GM21619 (cell line): ENCODE results near the gene SERTAD3.
"Not testable (repeated sequence)": the region's sequence is repeated elsewhere in the genome, so short reads cannot be mapped to it uniquely, and the experiment has no call there.

Experiments
- ATAC-seq: cut with Tn5 transposase; IDR thresholded peaks from one replicate; pipeline ENCODE4 v1.9.1; 2021; ENCODE audit not compliant: unreplicated experiment

SERTAD3 gene

GRCh38 chr19:40411125-40411842 is 32.9 kb downstream of the SERTAD3 start:
- ATAC-seq = no peak

GRCh38 chr19:40410030-40410389 is 34.1 kb downstream of the SERTAD3 start:
- no peak for ATAC-seq

GRCh38 chr19:40408598-40408925 is 35.6 kb downstream of the SERTAD3 start:
- not testable (repeated sequence) for ATAC-seq

DNA sequence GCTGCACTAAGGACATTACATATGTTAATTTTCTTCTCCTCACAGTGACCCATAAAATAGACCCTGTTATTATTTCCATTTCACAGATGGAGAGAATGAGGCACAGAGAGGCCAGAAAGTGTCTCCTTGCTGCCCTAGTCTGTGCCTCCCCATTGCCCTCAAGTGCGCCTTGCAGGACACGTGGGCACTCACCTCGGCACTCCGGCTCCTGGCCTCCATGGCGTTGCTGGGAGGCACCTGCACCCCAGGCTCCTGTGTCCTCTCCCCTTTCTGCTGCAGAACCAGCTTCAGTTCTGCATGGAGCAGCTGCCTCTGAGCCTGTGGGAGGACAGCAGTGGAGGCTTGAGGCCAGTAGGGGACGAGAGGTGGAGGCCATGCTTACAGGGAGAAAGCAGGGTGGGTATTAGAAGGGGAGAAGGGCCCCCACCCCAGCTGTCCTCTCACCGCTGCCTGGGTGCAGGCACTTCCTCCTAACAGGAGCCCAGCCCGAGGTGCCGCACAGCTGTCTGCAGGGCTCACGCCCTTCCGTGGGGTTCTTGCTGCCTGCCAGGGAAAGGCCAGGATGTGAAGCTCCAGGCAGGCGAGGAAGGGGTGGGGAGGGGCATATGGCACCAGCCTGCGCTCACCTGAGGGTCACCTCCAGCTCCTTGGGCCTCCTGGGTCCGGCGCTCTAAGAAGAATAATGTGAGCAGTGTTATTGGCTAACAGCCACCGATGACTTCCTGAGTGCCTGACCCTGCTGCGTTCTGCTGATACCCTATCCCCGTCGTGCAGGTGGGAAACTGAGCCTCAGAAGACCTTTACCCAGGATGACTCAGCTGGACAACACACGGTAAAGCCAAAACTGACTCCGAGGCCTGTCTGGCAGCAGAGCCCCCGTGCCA is 36.2 kb downstream of the SERTAD3 start:
- ATAC-seq = no peak

DNA sequence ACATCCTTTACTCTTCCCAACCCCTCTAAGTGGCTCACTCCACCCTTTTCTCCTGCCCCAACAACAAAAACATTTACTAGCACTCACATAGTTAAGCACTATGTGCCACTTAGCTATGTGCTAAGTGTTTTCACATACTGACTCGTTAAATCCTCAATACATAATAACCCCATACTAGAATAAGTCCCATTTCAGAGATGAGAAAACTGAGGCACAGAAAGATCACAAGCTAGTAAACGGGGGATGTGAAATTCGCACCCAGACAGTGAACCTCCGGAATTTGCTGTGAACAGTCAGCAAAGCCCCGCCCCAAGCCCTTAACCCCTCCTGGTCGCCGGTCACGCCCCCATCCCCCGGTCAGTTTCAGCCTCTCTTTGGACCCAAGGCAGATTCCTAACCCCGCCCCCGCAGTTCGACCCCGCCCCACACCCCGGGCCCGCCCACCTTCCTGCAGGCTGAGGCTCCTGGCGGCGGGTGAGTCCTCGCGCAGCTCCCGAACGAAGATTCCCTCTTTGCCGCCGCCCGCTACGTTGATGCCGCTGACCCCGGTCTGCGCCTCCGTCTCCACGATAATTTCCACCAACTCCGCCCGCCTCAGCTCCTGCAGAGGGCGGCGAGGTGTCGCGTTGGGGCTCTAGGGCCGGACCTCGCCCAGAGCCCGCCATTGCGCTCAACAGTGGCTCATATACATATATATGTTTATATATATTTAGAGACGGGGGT is 40.7 kb downstream of the SERTAD3 start:
- peak; percentile 66 for ATAC-seq

DNA sequence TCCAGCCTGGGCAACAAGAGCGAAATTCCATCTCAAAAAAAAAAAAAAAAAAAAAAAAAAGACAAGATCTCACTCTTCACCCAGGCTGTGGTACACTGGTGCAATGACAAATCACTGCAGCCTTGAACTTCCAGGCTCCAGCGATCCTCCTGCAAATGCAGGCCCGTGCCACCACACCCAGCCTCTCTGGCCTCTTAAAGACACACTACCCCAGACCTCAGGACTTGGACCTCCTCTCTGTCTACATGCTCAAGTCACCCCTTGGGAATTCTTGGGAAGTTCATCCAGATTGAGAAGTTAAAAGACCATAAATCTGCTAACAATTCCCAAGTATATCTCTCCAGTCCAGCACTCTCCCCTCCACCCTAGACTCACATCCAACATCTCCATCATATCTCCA is 43.6 kb downstream of the SERTAD3 start:
- no peak for ATAC-seq

- ATAC-seq = no peak
These were observed 45.6 kb downstream of the SERTAD3 start for GRCh38 chr19:40398417-40399131.

GRCh38 chr19:40397568-40397906 is 46.6 kb downstream of the SERTAD3 start:
- ATAC-seq = no peak

DNA sequence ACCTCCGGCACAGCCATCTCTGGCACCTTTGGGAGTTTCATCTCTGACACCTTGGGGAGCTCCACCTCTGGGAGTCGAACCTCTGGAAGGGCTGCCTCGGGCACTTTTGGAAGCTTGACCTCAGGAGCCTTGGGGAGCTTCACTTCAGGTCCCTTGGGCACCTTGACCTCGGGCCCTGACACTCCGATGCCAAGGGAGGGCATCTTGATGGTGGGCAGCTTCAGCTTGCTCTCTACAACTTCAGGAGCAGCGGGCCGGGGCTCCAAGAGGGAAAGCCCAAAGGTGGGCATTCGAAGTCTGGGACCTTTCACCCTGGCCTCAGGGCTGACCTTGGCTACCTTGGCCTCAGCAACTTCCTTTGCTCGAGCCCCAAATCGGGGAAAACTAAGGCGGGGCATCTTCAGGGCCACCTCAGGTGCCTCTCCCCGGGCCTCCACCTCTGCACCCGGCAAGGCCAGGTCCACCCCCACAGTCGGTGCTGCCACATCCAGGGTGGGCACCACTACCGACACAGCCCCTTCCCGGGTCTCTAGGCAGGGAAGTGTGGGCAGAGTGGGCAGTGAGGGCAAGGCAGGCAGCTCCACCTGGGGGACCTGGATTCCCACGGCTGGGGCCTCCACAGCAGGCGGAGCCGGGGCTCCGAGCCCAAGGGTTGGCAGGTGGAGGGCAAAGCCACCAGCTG is 47.1 kb downstream of the SERTAD3 start:
- no peak for ATAC-seq

GRCh38 chr19:40395956-40396355 is 48.2 kb downstream of the SERTAD3 start:
- ATAC-seq = no peak

GRCh38 chr19:40394816-40395210 is 49.3 kb downstream of the SERTAD3 start:
- ATAC-seq = no peak

- no peak for ATAC-seq
These were observed 50.0 kb downstream of the SERTAD3 start for GRCh38 chr19:40393894-40394815.

GRCh38 chr19:40392894-40393517 is 51.1 kb downstream of the SERTAD3 start:
- no peak for ATAC-seq

DNA sequence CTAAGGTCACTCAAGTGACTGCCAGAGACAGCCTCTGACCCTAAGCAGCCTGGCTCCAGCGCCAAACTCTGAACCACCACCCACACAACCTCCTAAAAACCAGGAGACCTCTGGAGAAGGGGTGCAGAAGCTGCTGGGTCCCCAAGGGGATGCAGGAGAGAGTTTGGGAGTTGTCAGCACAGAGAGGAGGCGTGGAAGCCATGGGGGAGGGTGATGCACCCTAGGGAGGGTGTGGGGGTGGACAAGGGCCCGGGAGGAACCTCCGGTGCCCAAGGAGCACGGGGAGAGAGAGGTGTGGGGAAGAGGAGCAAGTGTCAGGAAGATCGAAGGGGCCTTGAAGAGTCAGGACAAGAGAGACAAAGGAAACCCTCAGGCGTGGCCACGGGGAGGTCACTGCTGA is 52.0 kb downstream of the SERTAD3 start:
- no peak for ATAC-seq
